Endodermal cell (in vitro differentiated cells): ENCODE measurements around the gene LMNA. TPM values are rescaled to one million over a fixed set of nuclear protein-coding genes. Genes with fewer than 3 reads are reported as not detected.

Experiments
- DNase-seq: peaks from one replicate; pipeline ENCODE4 v3.0.0-alpha.2; 2017
- H3K27ac ChIP-seq: 2 replicates; pipeline ENCODE4 v1.5.1; 2013; ENCODE audit warnings: mild to moderate bottlenecking, low read depth, low read length, moderate library complexity
- H3K27me3 ChIP-seq: 2 replicates; pipeline ENCODE4 v1.6.1; 2013; ENCODE audit warnings: mild to moderate bottlenecking, low read length, moderate library complexity; ENCODE audit not compliant: insufficient read depth, control insufficient read depth, poor library complexity, severe bottlenecking
- H3K36me3 ChIP-seq: 2 replicates; pipeline ENCODE4 v1.7.0; 2013; ENCODE audit warnings: mild to moderate bottlenecking, low read length, moderate library complexity; ENCODE audit not compliant: control insufficient read depth, insufficient read depth
- H3K4me1 ChIP-seq: one replicate; pipeline ENCODE4 v1.7.0; 2013; ENCODE audit warnings: low read length; ENCODE audit not compliant: control insufficient read depth, insufficient read depth
- H3K4me3 ChIP-seq: 2 replicates; pipeline ENCODE4 v1.5.1; 2013; ENCODE audit warnings: mild to moderate bottlenecking, low read length, moderate library complexity
- H3K9ac ChIP-seq: 2 replicates; pipeline ENCODE4 v1.6.1; 2013; ENCODE audit warnings: mild to moderate bottlenecking, low read length, moderate library complexity; ENCODE audit not compliant: poor library complexity, severe bottlenecking; ENCODE audit errors: extremely low read depth
- H3K9me3 ChIP-seq: 2 replicates; pipeline ENCODE4 v1.6.1; 2013; ENCODE audit warnings: mild to moderate bottlenecking, low read length, moderate library complexity; ENCODE audit not compliant: control insufficient read depth
- H3K27ac Mint-ChIP-seq: 2 replicates; pipeline ENCODE4 v1.8.0; 2020; ENCODE audit warnings: mixed read lengths
- H3K27me3 Mint-ChIP-seq: 2 replicates; pipeline ENCODE4 v1.8.0; 2021; ENCODE audit warnings: mild to moderate bottlenecking, mixed read lengths; ENCODE audit not compliant: insufficient read depth
- H3K36me3 Mint-ChIP-seq: 2 replicates; pipeline ENCODE4 v1.8.0; 2020; ENCODE audit warnings: low read depth, mixed read lengths
- H3K4me1 Mint-ChIP-seq: 2 replicates; pipeline ENCODE4 v1.8.0; 2020; ENCODE audit warnings: mixed read lengths
- H3K4me3 Mint-ChIP-seq: 2 replicates; pipeline ENCODE4 v1.8.0; 2020; ENCODE audit warnings: mild to moderate bottlenecking, moderate library complexity, mixed read lengths
- H3K9me3 Mint-ChIP-seq: 2 replicates; pipeline ENCODE4 v1.8.0; 2020; ENCODE audit warnings: mild to moderate bottlenecking, mixed read lengths
- CTCF ChIP-seq: fragments of 200-600 bp; sonication (generic); conservative IDR thresholded peaks from 2 replicates; pipeline ENCODE4 v1.5.0; 2021; ENCODE audit warnings: antibody characterized with exemption, mild to moderate bottlenecking
- WGBS, 2 experiments: methylation state at CpG; one replicate each; pipeline versions ENCODE4 v1.1.5 to v1.1.7; 2013; ENCODE audit warnings: missing lambda C conversion rate in 2 of 2, mixed read lengths in 1 of 2; ENCODE audit not compliant: insufficient coverage in 1 of 2, insufficient read length in 1 of 2; 5-methylcytosine and 5-hydroxymethylcytosine counted together
- total RNA-seq, 2 donors: library from RNA; stranded (reverse); fragmentation: NEBNext Ultra II Directional in 1 of 2; extraction: Animal tissue kit (Norgen Biotek cat#: 25700) in 1 of 2; gene quantifications; 2 replicates in 1 of 2; 3 replicates in 1 of 2; pipeline ENCODE4 v1.2.1, GENCODE V29; 2021

The LMNA gene
- total RNA-seq, 2 donors from 2014 or later = 41.2 to 42.0 TPM

GRCh38 chr1:156073110-156073687, 41.3 kb upstream of the LMNA start:
- H3K4me1 Mint-ChIP-seq = peaks cover 57% of the 10 kb centered on the region
- H3K27ac Mint-ChIP-seq = peak overlapping the region; percentile 79
- peak overlapping the region; percentile 63 for H3K27ac ChIP-seq

GRCh38 chr1:156073740-156074139, 40.8 kb upstream of the LMNA start:
- Histone ChIP-seq H3K4me3 (no peak overlapping the region), H3K36me3 (peaks cover 56% of the 10 kb centered on the region), H3K27me3 (no peaks in the 10 kb centered on the region), H3K9ac (no peak overlapping the region), H3K4me1 (peaks cover 26% of the 10 kb centered on the region), H3K9me3 (no peaks in the 10 kb centered on the region), H3K27ac (peak overlapping the region; percentile 80)
- Mint-ChIP-seq H3K27me3 (no peaks in the 10 kb centered on the region), H3K27ac (peak overlapping the region; percentile 93), H3K36me3 (peaks cover 52% of the 10 kb centered on the region), H3K4me3 (peak overlapping the region; percentile 25), H3K4me1 (peaks cover 62% of the 10 kb centered on the region), H3K9me3 (no peaks in the 10 kb centered on the region)
- WGBS, 2 experiments = 5% methylated on average over 4 of the region's 5 CpGs; no CpG with 5 or more reads in 1 of the 2 experiments
- TF ChIP-seq CTCF = no peak
- DNase-seq = peak; percentile 92

More at GRCh38 chr1:156073110-156073687, 41.3 kb upstream of the LMNA start:
- Mint-ChIP-seq H3K9me3 (no peaks in the 10 kb centered on the region), H3K36me3 (peaks cover 56% of the 10 kb centered on the region), H3K27me3 (no peaks in the 10 kb centered on the region), H3K4me3 (peak overlapping the region; percentile 25)
- Histone ChIP-seq H3K9ac (no peak overlapping the region), H3K4me3 (no peak overlapping the region), H3K36me3 (peaks cover 51% of the 10 kb centered on the region), H3K4me1 (peaks cover 26% of the 10 kb centered on the region), H3K9me3 (no peaks in the 10 kb centered on the region), H3K27me3 (no peaks in the 10 kb centered on the region)
- no peak for TF ChIP-seq CTCF
- WGBS, 2 experiments = 0% methylated on average over 1 of the region's 1 CpG; no CpG with 5 or more reads in 1 of the 2 experiments
- peak; percentile 43 for DNase-seq

- Mint-ChIP-seq H3K27ac (peak overlapping the region; percentile 69), H3K4me3 (peak overlapping the region; percentile 25), H3K4me1 (peaks cover 70% of the 10 kb centered on the region), H3K36me3 (peaks cover 52% of the 10 kb centered on the region), H3K9me3 (no peaks in the 10 kb centered on the region), H3K27me3 (no peaks in the 10 kb centered on the region)
- no peak for TF ChIP-seq CTCF
- WGBS, 2 experiments = 56% methylated on average over 5 of the region's 8 CpGs; no CpG with 5 or more reads in 1 of the 2 experiments
- H3K27ac ChIP-seq = peak overlapping the region; percentile 74
- no peaks in the 10 kb centered on the region for H3K9me3 ChIP-seq
- no peaks in the 10 kb centered on the region for H3K27me3 ChIP-seq
- H3K9ac ChIP-seq = no peak overlapping the region
- H3K4me3 ChIP-seq = no peak overlapping the region
- H3K36me3 ChIP-seq = peaks cover 63% of the 10 kb centered on the region
- peak; percentile 72 for DNase-seq
- peaks cover 26% of the 10 kb centered on the region for H3K4me1 ChIP-seq
Measured at GRCh38 chr1:156074661-156075060, 39.9 kb upstream of the LMNA start.
